Activated CD4-positive, CD25-positive, alpha-beta regulatory T cell treated with anti-CD3 and anti-CD28 coated beads, Interleukin-2, amount 50 U/mL, for 16 hours (primary cell): ENCODE measurements around the gene SPEN.

ENCODE experiments used
- DNase-seq: peaks from one replicate; pipeline ENCODE4 v3.0.0-alpha.2; 2020; ENCODE audit warnings: low read depth, low spot score

SPEN gene

GRCh38 chr1:15934211-15935055 lies 86.9 kb downstream of the SPEN start:
- no peak for DNase-seq

- DNase-seq = no peak
Measured at GRCh38 chr1:15935056-15935950, 87.8 kb downstream of the SPEN start.

DNA sequence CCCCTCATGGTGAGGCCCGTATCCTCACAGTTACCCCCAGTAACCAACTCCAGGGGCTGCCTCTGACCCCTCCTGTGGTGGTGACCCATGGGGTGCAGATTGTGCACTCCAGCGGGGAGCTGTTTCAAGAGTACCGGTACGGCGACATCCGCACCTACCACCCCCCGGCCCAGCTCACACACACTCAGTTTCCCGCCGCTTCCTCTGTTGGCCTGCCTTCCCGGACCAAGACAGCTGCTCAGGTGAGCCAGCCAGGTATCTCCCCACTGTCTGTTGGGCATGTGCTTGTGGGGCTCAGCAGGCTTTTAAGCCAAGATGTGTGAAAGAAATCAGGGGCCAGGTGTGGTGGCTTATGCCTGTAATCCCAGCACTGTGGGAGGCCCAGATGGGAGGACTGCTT lies 88.5 kb downstream of the SPEN start:
- no peak for DNase-seq

DNA sequence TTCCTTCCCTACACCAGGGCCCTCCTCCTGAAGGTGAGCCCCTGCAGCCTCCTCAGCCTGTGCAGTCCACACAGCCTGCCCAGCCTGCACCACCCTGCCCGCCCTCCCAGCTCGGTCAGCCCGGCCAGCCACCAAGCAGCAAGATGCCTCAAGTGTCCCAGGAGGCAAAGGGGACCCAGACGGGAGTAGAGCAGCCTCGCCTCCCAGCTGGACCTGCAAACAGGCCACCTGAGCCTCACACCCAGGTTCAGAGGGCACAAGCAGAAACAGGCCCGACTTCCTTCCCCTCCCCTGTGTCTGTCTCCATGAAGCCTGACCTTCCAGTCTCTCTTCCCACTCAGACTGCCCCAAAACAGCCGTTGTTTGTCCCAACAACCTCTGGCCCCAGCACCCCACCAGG lies 89.6 kb downstream of the SPEN start:
- no peak for DNase-seq

DNA sequence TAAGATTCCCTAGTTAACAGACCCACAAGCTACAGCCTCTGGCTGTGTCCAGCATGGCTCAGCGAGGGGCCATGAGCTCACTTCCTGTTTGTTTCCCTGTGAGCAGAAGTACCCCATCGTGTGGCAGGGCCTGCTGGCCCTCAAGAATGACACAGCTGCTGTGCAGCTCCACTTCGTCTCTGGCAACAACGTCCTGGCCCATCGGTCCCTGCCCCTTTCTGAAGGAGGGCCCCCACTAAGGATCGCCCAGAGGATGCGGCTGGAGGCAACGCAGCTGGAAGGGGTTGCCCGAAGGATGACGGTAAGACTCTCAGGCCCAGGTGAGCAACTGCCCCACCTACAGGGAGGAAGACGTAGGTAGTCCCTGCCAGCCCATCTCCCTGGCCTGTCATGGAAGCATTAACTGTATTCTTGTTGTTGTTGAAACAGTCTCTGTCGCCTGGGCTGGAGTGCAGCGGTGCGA lies 90.2 kb downstream of the SPEN start:
- DNase-seq = no peak

- DNase-seq = no peak
Measured at GRCh38 chr1:15938628-15939161, 91.2 kb downstream of the SPEN start.

GRCh38 chr1:15939181-15940109 lies 91.9 kb downstream of the SPEN start:
- no peak for DNase-seq

- DNase-seq = no peak
Measured at GRCh38 chr1:15940110-15941043, 92.9 kb downstream of the SPEN start.

GRCh38 chr1:15941044-15941840 lies 93.7 kb downstream of the SPEN start:
- DNase-seq = no peak

- DNase-seq = no peak
Measured at GRCh38 chr1:15941899-15942660, 94.6 kb downstream of the SPEN start.

GRCh38 chr1:15942661-15943327 lies 95.3 kb downstream of the SPEN start:
- no peak for DNase-seq

GRCh38 chr1:15943328-15943991 lies 96.0 kb downstream of the SPEN start:
- DNase-seq = no peak

DNA sequence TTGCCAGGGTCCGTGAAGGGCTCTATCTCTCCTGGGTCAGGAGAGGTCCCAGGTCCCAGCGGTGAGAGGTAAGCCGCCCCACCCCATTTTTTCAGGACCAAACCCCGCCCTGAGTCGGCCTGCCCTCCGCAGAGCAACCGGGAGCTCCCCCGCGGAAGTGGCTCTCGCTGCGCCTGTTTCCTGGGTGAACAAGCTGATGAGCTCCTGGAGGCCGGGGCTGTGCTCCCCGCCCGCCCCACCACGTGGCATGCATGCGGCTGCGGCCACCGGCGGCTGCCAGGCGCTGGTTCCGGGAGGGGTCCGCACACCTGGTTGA lies 96.4 kb downstream of the SPEN start:
- DNase-seq = no peak

DNA sequence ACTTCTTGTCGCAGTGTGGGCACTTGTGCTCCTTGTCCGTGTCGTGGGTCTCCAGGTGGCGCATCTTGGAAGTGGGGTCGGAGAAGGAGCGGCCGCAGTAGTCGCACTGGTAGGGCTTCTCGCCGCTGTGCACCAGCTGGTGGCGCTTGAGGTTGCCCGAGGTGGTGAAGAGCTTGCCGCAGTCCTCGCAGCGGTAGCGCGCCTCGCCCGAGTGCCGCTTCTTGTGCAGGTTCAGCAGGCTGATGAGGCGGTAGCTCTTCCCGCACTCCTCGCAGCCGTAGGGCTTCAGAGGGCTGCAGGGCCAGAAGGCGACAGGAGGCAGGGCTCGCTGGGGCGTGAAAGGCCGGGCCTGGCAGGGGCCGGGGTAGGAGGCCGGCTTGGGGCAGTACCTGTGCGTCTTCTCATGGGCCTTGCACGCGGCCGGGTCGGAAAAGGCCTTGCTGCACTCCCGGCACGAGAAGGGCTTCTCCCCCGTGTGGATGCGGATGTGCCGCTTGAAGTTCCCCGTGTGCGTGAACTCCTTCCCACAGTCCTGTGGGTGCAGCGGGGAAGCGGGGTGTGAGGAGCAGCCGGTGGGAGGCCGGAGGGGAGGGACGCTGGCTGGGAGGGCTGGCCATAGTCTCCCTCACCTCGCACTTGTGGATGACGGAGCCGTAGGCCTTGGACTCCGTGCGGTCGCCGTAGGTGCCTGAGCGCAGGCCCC lies 97.0 kb downstream of the SPEN start:
- no peak for DNase-seq

- DNase-seq = no peak
Measured at GRCh38 chr1:15945011-15945831, 97.7 kb downstream of the SPEN start.

DNA sequence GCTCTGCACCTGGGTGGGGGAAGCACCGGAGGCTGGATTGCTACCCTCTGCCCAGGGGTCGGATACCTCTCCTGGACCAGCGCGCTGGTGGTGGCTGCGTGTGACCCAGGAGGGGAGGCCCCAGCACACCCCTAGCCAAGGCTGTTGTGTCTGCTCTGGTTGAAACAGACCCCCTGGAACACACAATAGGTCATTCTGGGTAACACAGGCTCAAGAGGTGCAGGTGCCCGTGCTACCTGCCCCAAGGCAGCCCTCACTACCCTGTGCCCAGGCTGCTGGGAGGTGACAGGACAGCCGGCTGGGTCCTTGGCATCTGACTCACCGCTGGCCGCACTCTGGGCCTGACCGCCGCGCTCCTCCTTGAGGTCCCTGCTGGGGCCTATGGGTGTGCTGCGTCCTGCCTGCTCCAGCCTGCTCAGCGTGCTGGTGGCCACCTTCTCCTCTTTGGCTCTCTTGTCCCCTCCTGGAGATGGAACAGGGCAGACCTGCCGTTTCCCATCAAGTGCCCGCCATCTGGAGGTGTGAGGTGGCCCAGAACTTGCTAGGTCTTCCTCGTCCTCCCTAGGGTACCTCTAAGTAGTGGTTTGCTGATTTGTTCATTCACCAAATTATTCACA lies 98.4 kb downstream of the SPEN start:
- no peak for DNase-seq
